H9 (cell line): Measurements from ENCODE around the gene SDK1. TPM values are rescaled to one million over a fixed set of nuclear protein-coding genes. Genes with fewer than 3 reads are reported as not detected.

Experiments
- DNase-seq: peaks from one replicate; pipeline ENCODE4 v3.0.0-alpha.2; 2017
- H2AFZ ChIP-seq: one replicate; pipeline ENCODE4 v1.6.1; 2013; ENCODE audit warnings: mild to moderate bottlenecking, low read length, control low read depth, moderate library complexity
- H2AK5ac ChIP-seq: 2 replicates; pipeline ENCODE4 v1.6.1; 2013; ENCODE audit warnings: low read length, control low read depth, mixed read lengths; ENCODE audit not compliant: insufficient read length
- H2BK120ac ChIP-seq: one replicate; pipeline ENCODE4 v1.6.1; 2013; ENCODE audit warnings: low read depth, mild to moderate bottlenecking, low read length, control low read depth, inconsistent platforms; ENCODE audit not compliant: poor library complexity, severe bottlenecking
- H2BK12ac ChIP-seq: 2 replicates; pipeline ENCODE4 v1.6.1; 2013; ENCODE audit warnings: low read length, control low read depth, mixed read lengths, low read depth; ENCODE audit not compliant: insufficient read length
- H2BK15ac ChIP-seq: 2 replicates; pipeline ENCODE4 v1.6.1; 2013; ENCODE audit warnings: low read depth, low read length, control low read depth
- H2BK20ac ChIP-seq: one replicate; pipeline ENCODE4 v1.6.1; 2013; ENCODE audit warnings: low read depth, mild to moderate bottlenecking, low read length, control low read depth, inconsistent platforms; ENCODE audit not compliant: poor library complexity, severe bottlenecking
- H2BK5ac ChIP-seq: 2 replicates; pipeline ENCODE4 v1.6.1; 2013; ENCODE audit warnings: low read length, control low read depth, mixed read lengths; ENCODE audit not compliant: insufficient read length
- H3K14ac ChIP-seq: 2 replicates; pipeline ENCODE4 v1.6.1; 2013; ENCODE audit warnings: low read length, control low read depth; ENCODE audit not compliant: insufficient read depth
- H3K18ac ChIP-seq: 2 replicates; pipeline ENCODE4 v1.6.1; 2013; ENCODE audit warnings: low read depth, mild to moderate bottlenecking, mixed read lengths, low read length, control low read depth; ENCODE audit not compliant: insufficient read length
- H3K23ac ChIP-seq: 2 replicates; pipeline ENCODE4 v1.6.1; 2013; ENCODE audit warnings: low read length, control low read depth, mixed read lengths, low read depth; ENCODE audit not compliant: insufficient read length
- H3K23me2 ChIP-seq: 2 replicates; pipeline ENCODE4 v1.6.1; 2013; ENCODE audit warnings: low read depth, mild to moderate bottlenecking, mixed read lengths, low read length, control low read depth; ENCODE audit not compliant: insufficient read length, poor library complexity, severe bottlenecking
- H3K27ac ChIP-seq: 2 replicates; pipeline ENCODE4 v1.5.1; 2013; ENCODE audit warnings: low read length, control low read depth, mixed read lengths, low read depth; ENCODE audit not compliant: insufficient read length
- H3K27me3 ChIP-seq: 2 replicates; pipeline ENCODE4 v1.6.1; 2013; ENCODE audit warnings: low read length, control low read depth, inconsistent platforms; ENCODE audit not compliant: insufficient read depth
- H3K4ac ChIP-seq: 2 replicates; pipeline ENCODE4 v1.6.1; 2013; ENCODE audit warnings: low read depth, mild to moderate bottlenecking, control low read depth, inconsistent platforms, low read length, moderate library complexity
- H3K4me1 ChIP-seq: 2 replicates; pipeline ENCODE4 v1.6.1; 2013; ENCODE audit warnings: low read length, control low read depth, inconsistent platforms; ENCODE audit not compliant: insufficient read depth
- H3K4me2 ChIP-seq: 2 replicates; pipeline ENCODE4 v1.6.1; 2013; ENCODE audit warnings: low read length, control low read depth, mixed read lengths; ENCODE audit not compliant: insufficient read length, insufficient read depth
- H3K56ac ChIP-seq: 2 replicates; pipeline ENCODE4 v1.6.1; 2013; ENCODE audit warnings: low read depth, mild to moderate bottlenecking, mixed read lengths, low read length, control low read depth; ENCODE audit not compliant: insufficient read length
- H3K79me1 ChIP-seq: 2 replicates; pipeline ENCODE4 v1.6.1; 2013; ENCODE audit warnings: low read depth, mild to moderate bottlenecking, moderate library complexity, low read length, control low read depth, inconsistent platforms; ENCODE audit not compliant: insufficient read depth, poor library complexity, severe bottlenecking
- H3K79me2 ChIP-seq: 2 replicates; pipeline ENCODE4 v1.6.1; 2013; ENCODE audit warnings: low read length, control low read depth, inconsistent platforms; ENCODE audit not compliant: insufficient read depth
- H3K9ac ChIP-seq: 2 replicates; pipeline ENCODE4 v1.6.1; 2013; ENCODE audit warnings: low read length, control low read depth, mixed read lengths; ENCODE audit not compliant: insufficient read length; ENCODE audit errors: extremely low read depth
- H3K9me3 ChIP-seq: one replicate; pipeline ENCODE4 v1.6.1; 2013; ENCODE audit warnings: low read depth, low read length, inconsistent platforms; ENCODE audit not compliant: control insufficient read depth
- H3T11ph ChIP-seq: one replicate; pipeline ENCODE4 v1.6.1; 2013; ENCODE audit warnings: mild to moderate bottlenecking, low read length, control low read depth, inconsistent platforms
- H4K20me1 ChIP-seq: one replicate; pipeline ENCODE4 v1.6.1; 2013; ENCODE audit not compliant: control insufficient read depth, insufficient read length, insufficient read depth
- H4K5ac ChIP-seq: 2 replicates; pipeline ENCODE4 v1.6.1; 2013; ENCODE audit warnings: low read depth, mild to moderate bottlenecking, mixed read lengths, low read length, control low read depth; ENCODE audit not compliant: insufficient read length
- H4K8ac ChIP-seq: replicated peaks from 2 replicates; pipeline ENCODE4 v1.6.1; 2013; ENCODE audit warnings: low read length, control low read depth, mixed read lengths, low read depth; ENCODE audit not compliant: insufficient read length
- H4K91ac ChIP-seq: 2 replicates; pipeline ENCODE4 v1.6.1; 2013; ENCODE audit warnings: low read depth, mild to moderate bottlenecking, moderate library complexity, mixed read lengths, low read length, control low read depth; ENCODE audit not compliant: insufficient read length
- H3K27ac Mint-ChIP-seq, 3 experiments: 2 replicates in 2 of 3; 3 replicates in 1 of 3; pipeline ENCODE4 v1.8.0; 2020 to 2021; ENCODE audit warnings: mixed read lengths in 3 of 3, mild to moderate bottlenecking in 1 of 3, moderate library complexity in 1 of 3
- H3K27me3 Mint-ChIP-seq: 2 replicates; pipeline ENCODE4 v1.8.0; 2021; ENCODE audit warnings: low read depth, mild to moderate bottlenecking, moderate library complexity, mixed read lengths
- H3K36me3 Mint-ChIP-seq, 3 experiments: 2 replicates in 2 of 3; 3 replicates in 1 of 3; pipeline ENCODE4 v1.8.0; 2020 to 2021; ENCODE audit warnings: low read depth in 3 of 3, mixed read lengths in 3 of 3; ENCODE audit not compliant: insufficient read depth in 1 of 3
- H3K4me1 Mint-ChIP-seq, 2 experiments: 2 replicates each; pipeline ENCODE4 v1.8.0; 2020; ENCODE audit warnings: mixed read lengths in 2 of 2
- H3K4me3 Mint-ChIP-seq, 2 experiments: 2 replicates in 1 of 2; 3 replicates in 1 of 2; pipeline ENCODE4 v1.8.0; 2020 to 2021; ENCODE audit warnings: mild to moderate bottlenecking in 2 of 2, mixed read lengths in 2 of 2, moderate library complexity in 1 of 2
- H3K9me3 Mint-ChIP-seq, 2 experiments: 2 replicates in 1 of 2; 3 replicates in 1 of 2; pipeline ENCODE4 v1.8.0; 2020; ENCODE audit warnings: mild to moderate bottlenecking in 2 of 2, mixed read lengths in 2 of 2, moderate library complexity in 1 of 2
- CTCF ChIP-seq: fragments of 200-600 bp; sonication (generic); conservative IDR thresholded peaks from 3 replicates; pipeline ENCODE4 v1.8.0; 2021; ENCODE audit warnings: antibody characterized with exemption, mild to moderate bottlenecking
- WGBS: extraction: QIAGEN DNeasy Blood & Tissue Kit; methylation state at CpG from one replicate; pipeline ENCODE4 v1.1.7; 2013; ENCODE audit warnings: missing lambda C conversion rate, low lambda C conversion rate, mixed read lengths; ENCODE audit not compliant: insufficient read length; ENCODE audit errors: extremely low coverage; 5-methylcytosine and 5-hydroxymethylcytosine counted together
- total RNA-seq: library from RNA; stranded (reverse); gene quantifications from 2 replicates; pipeline ENCODE4 v1.2.1, GENCODE V29; 2021

Gene SDK1
- total RNA-seq, 1 experiment from 2014 or later = 8.7 TPM

- no peak overlapping the region for H3K27ac Mint-ChIP-seq
- WGBS = no CpG with 5 or more reads among the region's 5 CpGs
Measured at GRCh38 chr7:3986927-3987326, 685.9 kb downstream of the SDK1 start.

More at GRCh38 chr7:3986927-3987326, 685.9 kb downstream of the SDK1 start:
- Histone ChIP-seq H3K18ac (no peak overlapping the region), H3K23me2 (no peaks in the 10 kb centered on the region), H2BK15ac (no peak overlapping the region), H2AK5ac (no peak overlapping the region), H3K4ac (no peak overlapping the region), H2BK120ac (no peak overlapping the region), H3K27ac (no peak overlapping the region), H3K4me1 (0 out of 2 replicates have a peak, but pooled peaks cover 2% of the 10 kb centered on the region), H4K20me1 (no peaks in the 10 kb centered on the region), H3K56ac (no peak overlapping the region), H3K27me3 (no peaks in the 10 kb centered on the region), H4K91ac (no peak overlapping the region), H2BK12ac (no peak overlapping the region), H4K8ac (no peak overlapping the region), H3K79me2 (no peaks in the 10 kb centered on the region), H3K14ac (no peak overlapping the region), H2BK20ac (no peak overlapping the region), H2BK5ac (no peak overlapping the region), H4K5ac (no peak overlapping the region), H3T11ph (no peak overlapping the region), H3K79me1 (no peaks in the 10 kb centered on the region), H3K4me2 (no peak overlapping the region), H3K9me3 (no peaks in the 10 kb centered on the region), H3K23ac (no peak overlapping the region), H2AFZ (no peak overlapping the region), H3K9ac (no peak overlapping the region)
- no peak overlapping the region for H3K4me3 Mint-ChIP-seq
- no peak for TF ChIP-seq CTCF
- H3K27me3 Mint-ChIP-seq = no peaks in the 10 kb centered on the region; the same call in 1 of the 2 replicates
- DNase-seq = no peak
- H3K4me1 Mint-ChIP-seq = peaks cover 0 to 4% of the 10 kb centered on the region in 2 experiments; a peak in 2 of 4 replicates
- H3K9me3 Mint-ChIP-seq = no peaks in the 10 kb centered on the region; a peak in 1 of 5 replicates
- H3K36me3 Mint-ChIP-seq = peaks cover 0 to 5% (median 0%) of the 10 kb centered on the region in 3 experiments; a peak in 2 of 7 replicates
